Measurements from ENCODE around the gene SEL1L3.

Gene SEL1L3

GRCh38 chr4:25801594-25801993 is 61.2 kb downstream of the SEL1L3 start:
- no peaks in the 10 kb centered on the region for H3K27me3 ChIP-seq (ENCODE audit: insufficient read depth, poor library complexity, severe bottlenecking)

GRCh38 chr4:25800245-25800644 is 62.5 kb downstream of the SEL1L3 start:
- TF ChIP-seq POLR2AphosphoS5 (IDR thresholded peaks at IDR 0.05; ENCODE audit: low read depth) (no peak), GABPA (IDR thresholded peaks at IDR 0.05; ENCODE audit: low read depth) (no peak), SPI1 (IDR thresholded peaks at IDR 0.05; ENCODE audit: borderline replicate concordance, low read depth) (no peak), REST (IDR thresholded peaks at IDR 0.05; ENCODE audit: insufficient replicate concordance, low read depth) (no peak), CTCF (IDR thresholded peaks at IDR 0.05; ENCODE audit: insufficient read depth, low read length) (no peak)
- Histone ChIP-seq H3K4me3 (replicated peaks; ENCODE audit: insufficient read depth, low read length) (no peak overlapping the region), H3K27me3 (ENCODE audit: insufficient read depth, poor library complexity, severe bottlenecking) (no peaks in the 10 kb centered on the region), H3K27ac (replicated peaks) (no peak overlapping the region)
- DNase-seq (ENCODE audit: low read depth in 1 of 2, low spot score in 1 of 2): no peak

More at GRCh38 chr4:25801594-25801993, 61.2 kb downstream of the SEL1L3 start:
- TF ChIP-seq CTCF (IDR thresholded peaks at IDR 0.05; ENCODE audit: insufficient read depth, low read length) (no peak), SPI1 (IDR thresholded peaks at IDR 0.05; ENCODE audit: borderline replicate concordance, low read depth) (no peak), GABPA (IDR thresholded peaks at IDR 0.05; ENCODE audit: low read depth) (no peak), REST (IDR thresholded peaks at IDR 0.05; ENCODE audit: insufficient replicate concordance, low read depth) (no peak), POLR2AphosphoS5 (IDR thresholded peaks at IDR 0.05; ENCODE audit: low read depth) (no peak)
- no peak overlapping the region for H3K27ac ChIP-seq (replicated peaks)
- no peak overlapping the region for H3K4me3 ChIP-seq (replicated peaks; ENCODE audit: insufficient read depth, low read length)
- no peak for DNase-seq (ENCODE audit: low read depth in 1 of 2, low spot score in 1 of 2)

GRCh38 chr4:25799522-25799921 is 63.3 kb downstream of the SEL1L3 start:
- TF ChIP-seq REST (IDR thresholded peaks at IDR 0.05; ENCODE audit: insufficient replicate concordance, low read depth): no peak
- no peak for TF ChIP-seq CTCF (IDR thresholded peaks at IDR 0.05; ENCODE audit: insufficient read depth, low read length)
- no peak for TF ChIP-seq POLR2AphosphoS5 (IDR thresholded peaks at IDR 0.05; ENCODE audit: low read depth)
- TF ChIP-seq SPI1 (IDR thresholded peaks at IDR 0.05; ENCODE audit: borderline replicate concordance, low read depth): no peak
- TF ChIP-seq GABPA (IDR thresholded peaks at IDR 0.05; ENCODE audit: low read depth): no peak
- H3K27me3 ChIP-seq (ENCODE audit: insufficient read depth, poor library complexity, severe bottlenecking): no peaks in the 10 kb centered on the region
- no peak overlapping the region for H3K4me3 ChIP-seq (replicated peaks; ENCODE audit: insufficient read depth, low read length)
- DNase-seq (ENCODE audit: low read depth in 1 of 2, low spot score in 1 of 2): no peak
- no peak overlapping the region for H3K27ac ChIP-seq (replicated peaks)
